ENCODE measurements around the gene TIGD1. TPM values are rescaled to one million over a fixed set of nuclear protein-coding genes. Genes with fewer than 3 reads are reported as not detected.
"Not testable (repeated sequence)": the region's sequence is repeated elsewhere in the genome, so short reads cannot be mapped to it uniquely, and the experiment has no call there.

The TIGD1 gene
- total RNA-seq, 1 experiment from 2014 or later, result 5.1 TPM

DNA sequence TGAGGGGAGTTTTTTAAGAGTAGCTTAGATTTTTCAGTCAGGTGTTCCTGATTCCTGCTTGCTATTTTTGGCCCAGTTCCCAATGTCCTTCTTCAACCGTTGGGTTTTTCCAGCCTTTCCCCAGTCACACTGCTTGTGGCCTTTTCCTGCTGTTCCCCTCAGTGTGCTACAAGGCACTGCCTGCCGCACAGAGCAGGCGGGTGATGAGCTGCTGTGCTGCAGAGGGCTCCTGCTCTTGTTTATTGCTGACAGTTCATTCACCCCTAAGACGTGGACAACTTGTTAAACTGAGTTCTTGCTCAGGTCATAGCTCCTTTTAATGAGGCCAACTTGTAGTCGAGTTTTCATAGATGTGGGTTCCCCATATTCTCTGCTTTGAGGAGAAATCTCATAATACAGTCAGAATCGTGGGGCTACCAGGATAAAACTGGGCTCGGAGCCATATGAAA, 20.7 kb upstream of the TIGD1 start:
- CTCF ChIA-PET, result no interaction called here
- BruUV-seq (replicated peaks), result no TSS peak
- no peaks in the 10 kb centered on the region for H3K27me3 ChIP-seq (ENCODE audit: control insufficient read depth, insufficient read depth, low read length)
- no peaks in the 10 kb centered on the region for H3K9me3 ChIP-seq (ENCODE audit: control insufficient read depth, insufficient read depth, low read depth, low read length)
- no peak overlapping the region for H3K4me3 ChIP-seq (ENCODE audit: low read depth in 2 of 2, low read length in 2 of 2)
- 0 out of 2 replicates have a peak, but pooled peaks have one; percentile 52 for ATAC-seq
- TF ChIP-seq CTCF (IDR thresholded peaks at IDR 0.05) (no peak), SIN3A (IDR thresholded peaks at IDR 0.05; ENCODE audit: borderline replicate concordance, insufficient read depth, low read depth, low read length) (no peak), TCF7L2 (IDR thresholded peaks at IDR 0.05; ENCODE audit: low read depth, low read length) (no peak), POLR2AphosphoS5 (IDR thresholded peaks at IDR 0.05; ENCODE audit: low read depth, low read length) (no peak)
- TF ChIP-seq, protein P1, sequence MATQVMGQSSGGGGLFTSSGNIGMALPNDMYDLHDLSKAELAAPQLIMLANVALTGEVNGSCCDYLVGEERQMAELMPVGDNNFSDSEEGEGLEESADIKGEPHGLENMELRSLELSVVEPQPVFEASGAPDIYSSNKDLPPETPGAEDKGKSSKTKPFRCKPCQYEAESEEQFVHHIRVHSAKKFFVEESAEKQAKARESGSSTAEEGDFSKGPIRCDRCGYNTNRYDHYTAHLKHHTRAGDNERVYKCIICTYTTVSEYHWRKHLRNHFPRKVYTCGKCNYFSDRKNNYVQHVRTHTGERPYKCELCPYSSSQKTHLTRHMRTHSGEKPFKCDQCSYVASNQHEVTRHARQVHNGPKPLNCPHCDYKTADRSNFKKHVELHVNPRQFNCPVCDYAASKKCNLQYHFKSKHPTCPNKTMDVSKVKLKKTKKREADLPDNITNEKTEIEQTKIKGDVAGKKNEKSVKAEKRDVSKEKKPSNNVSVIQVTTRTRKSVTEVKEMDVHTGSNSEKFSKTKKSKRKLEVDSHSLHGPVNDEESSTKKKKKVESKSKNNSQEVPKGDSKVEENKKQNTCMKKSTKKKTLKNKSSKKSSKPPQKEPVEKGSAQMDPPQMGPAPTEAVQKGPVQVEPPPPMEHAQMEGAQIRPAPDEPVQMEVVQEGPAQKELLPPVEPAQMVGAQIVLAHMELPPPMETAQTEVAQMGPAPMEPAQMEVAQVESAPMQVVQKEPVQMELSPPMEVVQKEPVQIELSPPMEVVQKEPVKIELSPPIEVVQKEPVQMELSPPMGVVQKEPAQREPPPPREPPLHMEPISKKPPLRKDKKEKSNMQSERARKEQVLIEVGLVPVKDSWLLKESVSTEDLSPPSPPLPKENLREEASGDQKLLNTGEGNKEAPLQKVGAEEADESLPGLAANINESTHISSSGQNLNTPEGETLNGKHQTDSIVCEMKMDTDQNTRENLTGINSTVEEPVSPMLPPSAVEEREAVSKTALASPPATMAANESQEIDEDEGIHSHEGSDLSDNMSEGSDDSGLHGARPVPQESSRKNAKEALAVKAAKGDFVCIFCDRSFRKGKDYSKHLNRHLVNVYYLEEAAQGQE (IDR thresholded peaks at IDR 0.05; ENCODE audit: insufficient read depth in 1 of 2, low read depth in 2 of 2, low read length in 1 of 2), result no peak
- intact Hi-C loops (cut with micrococcal nuclease; ENCODE audit: unreplicated experiment), result no loop called here
- in situ Hi-C loops (cut with HindIII; ENCODE audit: low pct_unique_long_range_greater_than_20kb, low sequenced_read_pairs), result no loop called here
- peak overlapping the region; percentile 41; the same call in 1 of the 2 replicates for H3K27ac ChIP-seq (ENCODE audit: low read length)
- no peaks in the 10 kb centered on the region for H3K4me1 ChIP-seq (ENCODE audit: control insufficient read depth, insufficient read depth, low read length)
- H3K36me3 ChIP-seq (ENCODE audit: control insufficient read depth, insufficient read depth, low read length), result peaks cover 27% of the 10 kb centered on the region
- POLR2A ChIA-PET, result no interaction called here
- no peak for DNase-seq (ENCODE audit: low read depth, low spot score)

GRCh38 chr2:232570481-232570880, 20.1 kb upstream of the TIGD1 start:
- BruUV-seq (replicated peaks); intact Hi-C loops (cut with micrococcal nuclease; ENCODE audit: unreplicated experiment); ATAC-seq; POLR2A ChIA-PET; H3K27ac ChIP-seq (ENCODE audit: low read length); DNase-seq (ENCODE audit: low read depth, low spot score); in situ Hi-C loops (cut with HindIII; ENCODE audit: low pct_unique_long_range_greater_than_20kb, low sequenced_read_pairs); H3K9me3 ChIP-seq (ENCODE audit: control insufficient read depth, insufficient read depth, low read depth, low read length); H3K4me3 ChIP-seq (ENCODE audit: low read depth in 2 of 2, low read length in 2 of 2); H3K27me3 ChIP-seq (ENCODE audit: control insufficient read depth, insufficient read depth, low read length); H3K4me1 ChIP-seq (ENCODE audit: control insufficient read depth, insufficient read depth, low read length); CTCF ChIA-PET: not testable (repeated sequence)
- H3K36me3 ChIP-seq (ENCODE audit: control insufficient read depth, insufficient read depth, low read length), result peaks cover 27% of the 10 kb centered on the region

GRCh38 chr2:232569541-232569940, 19.2 kb upstream of the TIGD1 start:
- CTCF ChIA-PET, result no interaction called here
- H3K36me3 ChIP-seq (ENCODE audit: control insufficient read depth, insufficient read depth, low read length), result peaks cover 27% of the 10 kb centered on the region
- POLR2A ChIA-PET, result no interaction called here

More at GRCh38 chr2:232569541-232569940, 19.2 kb upstream of the TIGD1 start:
- Histone ChIP-seq H3K4me1 (ENCODE audit: control insufficient read depth, insufficient read depth, low read length) (no peaks in the 10 kb centered on the region), H3K27ac (ENCODE audit: low read length) (no peak overlapping the region), H3K4me3 (ENCODE audit: low read depth in 2 of 2, low read length in 2 of 2) (no peak overlapping the region), H3K9me3 (ENCODE audit: control insufficient read depth, insufficient read depth, low read depth, low read length) (no peaks in the 10 kb centered on the region), H3K27me3 (ENCODE audit: control insufficient read depth, insufficient read depth, low read length) (no peaks in the 10 kb centered on the region)
- no peak for TF ChIP-seq SIN3A (IDR thresholded peaks at IDR 0.05; ENCODE audit: borderline replicate concordance, insufficient read depth, low read depth, low read length)
- TF ChIP-seq CTCF (IDR thresholded peaks at IDR 0.05), result no peak
- TF ChIP-seq TCF7L2 (IDR thresholded peaks at IDR 0.05; ENCODE audit: low read depth, low read length), result no peak
- in situ Hi-C loops (cut with HindIII; ENCODE audit: low pct_unique_long_range_greater_than_20kb, low sequenced_read_pairs), result no loop called here
- intact Hi-C loops (cut with micrococcal nuclease; ENCODE audit: unreplicated experiment), result no loop called here
- no TSS peak for BruUV-seq (replicated peaks)
- ATAC-seq, result no peak
- no peak for DNase-seq (ENCODE audit: low read depth, low spot score)
